GM04503 (cell line): ENCODE data around the gene ZHX3.

Source experiments
- DNase-seq: peaks from one replicate; pipeline ENCODE4 v3.0.0-alpha.2; 2012; ENCODE audit warnings: low read depth

Gene ZHX3

DNA sequence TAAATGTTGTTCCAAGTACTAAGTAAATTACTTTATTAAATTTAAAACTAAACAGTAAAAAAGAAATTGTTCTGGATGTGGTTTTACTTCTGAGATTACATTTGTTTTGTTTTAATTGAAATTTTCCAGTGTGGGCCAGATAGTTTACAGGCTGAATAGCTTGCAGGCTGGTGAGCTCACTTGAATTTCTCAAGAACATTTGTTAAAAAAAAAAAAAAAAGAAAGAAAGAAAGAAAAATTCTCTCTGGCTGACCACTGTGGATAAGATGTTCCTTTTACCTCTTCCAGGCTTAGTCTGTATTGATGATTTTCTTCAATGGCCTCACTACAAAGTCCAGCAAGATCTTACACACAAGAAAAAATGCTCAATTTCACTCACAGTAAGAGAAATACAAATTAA lies 94.8 kb downstream of the ZHX3 start:
- DNase-seq: no peak

GRCh38 chr20:41222296-41222695 lies 95.2 kb downstream of the ZHX3 start:
- no peak for DNase-seq

- no peak for DNase-seq
These were observed 95.8 kb downstream of the ZHX3 start for GRCh38 chr20:41221614-41222218.

- no peak for DNase-seq
These were observed 97.7 kb downstream of the ZHX3 start for GRCh38 chr20:41219824-41220223.

GRCh38 chr20:41218466-41218865 lies 99.1 kb downstream of the ZHX3 start:
- peak; percentile 57 for DNase-seq

GRCh38 chr20:41217422-41217821 lies 100.1 kb downstream of the ZHX3 start:
- DNase-seq: no peak

DNA sequence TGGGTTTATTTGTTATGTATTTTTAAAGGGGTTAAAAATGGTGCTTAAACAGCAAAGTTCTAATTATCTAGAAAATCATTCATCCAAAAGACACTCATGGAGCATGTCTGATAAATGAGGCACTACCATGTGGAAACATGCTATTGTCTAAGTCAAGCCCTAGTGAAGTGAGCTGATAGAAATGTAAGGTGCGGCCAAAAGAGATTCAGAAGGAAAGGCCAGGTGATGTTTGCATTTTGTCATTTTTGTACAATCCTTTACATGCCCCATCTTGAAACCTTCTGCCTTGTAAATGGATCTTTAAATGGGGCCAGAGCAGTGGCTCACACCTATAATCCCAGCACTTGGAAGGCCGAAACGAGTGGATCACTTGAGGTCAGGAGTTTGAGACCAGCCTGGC lies 102.9 kb downstream of the ZHX3 start:
- no peak for DNase-seq

DNA sequence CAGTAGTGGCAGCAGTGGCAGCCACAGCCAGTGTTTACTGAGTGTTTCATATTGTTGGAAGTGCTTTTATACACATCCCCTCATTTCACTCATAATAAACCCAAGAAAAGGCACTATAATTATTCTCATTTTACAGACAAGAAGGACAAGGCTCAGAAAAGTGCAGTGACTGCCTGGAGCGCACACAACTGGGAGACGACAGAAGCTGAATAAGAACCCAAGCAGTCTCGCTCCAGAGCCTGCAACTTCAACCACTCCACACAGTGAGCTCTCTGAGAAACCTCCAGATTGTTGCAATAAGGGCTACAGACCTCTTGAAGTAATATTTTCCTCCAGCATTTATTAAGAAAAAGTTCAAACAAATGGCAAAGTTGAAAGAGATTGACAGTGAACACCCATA lies 103.3 kb downstream of the ZHX3 start:
- no peak for DNase-seq

GRCh38 chr20:41213150-41213820 lies 104.2 kb downstream of the ZHX3 start:
- no peak for DNase-seq

DNA sequence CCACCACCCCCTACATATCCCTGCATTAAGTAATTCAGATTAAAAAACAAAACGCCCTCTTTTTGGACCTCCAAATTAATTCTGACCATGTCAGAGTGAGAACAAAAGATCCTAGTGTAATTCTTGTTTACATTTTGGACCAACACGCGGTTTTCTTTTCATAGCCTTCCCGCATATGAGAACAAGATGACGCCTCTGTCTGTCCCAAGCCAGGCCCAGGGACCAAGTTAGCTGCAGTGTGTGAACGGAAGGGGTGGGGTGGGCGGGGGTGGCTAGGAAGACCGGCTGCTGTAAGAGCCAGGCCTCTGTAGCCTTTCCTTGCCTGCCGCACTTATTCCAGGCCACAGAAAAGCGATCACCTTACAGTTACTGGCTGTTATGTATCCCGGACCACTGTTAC lies 112.2 kb downstream of the ZHX3 start:
- DNase-seq: no peak

DNA sequence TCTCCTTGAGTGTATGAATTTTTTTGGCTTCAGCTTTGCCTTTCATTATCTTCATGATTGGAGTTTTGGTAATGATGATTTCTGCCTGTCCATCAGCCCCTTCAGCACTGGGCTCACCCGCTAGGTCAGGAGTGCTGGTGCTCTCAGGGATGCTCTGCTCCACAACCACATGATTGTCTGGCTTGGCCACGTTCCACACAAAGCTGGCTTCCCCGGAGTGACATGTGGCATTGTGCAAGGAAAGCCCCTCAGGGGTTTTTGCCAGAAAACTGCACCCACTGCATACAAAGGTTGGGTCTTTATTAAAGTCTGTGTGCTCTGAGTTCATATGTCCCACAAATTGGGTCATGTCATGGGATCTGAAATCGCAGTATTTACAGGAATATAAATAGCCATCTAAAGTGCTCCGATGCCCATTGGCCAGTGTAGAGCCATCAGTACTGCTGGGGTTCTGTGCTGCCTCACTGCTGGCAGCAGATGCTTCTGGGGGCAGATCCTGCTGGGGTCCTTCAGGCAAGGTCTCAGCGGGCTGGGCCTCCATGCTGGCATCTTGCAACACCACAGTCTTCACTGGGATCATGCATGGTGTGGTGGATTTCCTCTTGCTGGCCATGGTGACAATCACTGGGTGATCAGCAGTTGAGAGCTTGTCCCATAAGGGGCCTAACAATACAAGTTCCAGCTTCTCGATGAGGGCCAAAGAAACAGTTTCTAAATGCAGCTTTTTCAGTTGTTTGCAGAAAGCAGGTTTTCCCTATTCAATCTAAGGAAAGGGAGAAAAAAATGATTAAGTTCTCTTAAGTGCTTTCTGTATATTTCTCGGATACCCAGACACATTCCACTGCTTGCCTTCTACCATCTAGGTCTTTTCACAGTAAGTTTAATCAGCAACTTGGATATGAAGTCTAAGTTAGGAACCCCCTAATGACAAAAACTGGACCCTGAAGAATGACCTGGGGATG lies 112.9 kb downstream of the ZHX3 start:
- DNase-seq: no peak

GRCh38 chr20:41203660-41204059 lies 113.9 kb downstream of the ZHX3 start:
- DNase-seq: no peak

- no peak for DNase-seq
These were observed 115.1 kb downstream of the ZHX3 start for GRCh38 chr20:41202426-41202825.

GRCh38 chr20:41201760-41202159 lies 115.8 kb downstream of the ZHX3 start:
- no peak for DNase-seq

DNA sequence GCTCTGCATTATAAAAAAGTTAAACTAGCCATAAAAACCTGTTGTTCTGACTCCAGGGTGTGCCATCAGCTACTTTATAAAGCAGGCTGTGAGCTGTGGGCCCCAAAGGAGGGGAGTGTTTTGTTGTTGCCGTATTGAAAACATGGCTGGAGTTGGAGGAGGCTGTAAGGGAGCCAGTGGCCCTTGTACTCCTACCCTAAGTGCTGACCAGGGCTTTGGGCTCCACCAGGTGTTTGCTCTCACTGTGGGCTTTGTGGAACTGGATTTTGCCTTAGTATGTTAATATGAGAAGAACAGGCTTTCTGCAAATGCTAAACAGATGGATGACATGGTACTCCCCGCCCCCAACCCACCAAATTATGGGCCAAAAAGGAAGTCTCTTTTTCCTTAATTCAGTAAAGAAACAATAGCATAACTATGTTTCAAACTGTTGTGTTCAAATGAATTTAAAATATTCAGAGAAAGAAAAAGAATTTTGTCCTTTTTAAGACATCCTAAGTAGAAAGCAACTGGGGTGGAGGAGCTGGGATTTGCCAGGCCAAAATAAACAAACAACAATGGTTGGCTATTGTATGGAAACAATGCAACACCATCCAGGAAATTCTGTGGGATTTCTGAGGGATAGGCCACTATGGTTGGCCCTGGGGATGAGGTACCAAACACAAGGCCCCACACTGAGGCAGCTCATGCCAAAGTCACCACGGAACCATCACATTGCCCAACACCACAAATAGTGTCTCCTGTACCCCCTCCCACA lies 116.9 kb downstream of the ZHX3 start:
- no peak for DNase-seq

DNA sequence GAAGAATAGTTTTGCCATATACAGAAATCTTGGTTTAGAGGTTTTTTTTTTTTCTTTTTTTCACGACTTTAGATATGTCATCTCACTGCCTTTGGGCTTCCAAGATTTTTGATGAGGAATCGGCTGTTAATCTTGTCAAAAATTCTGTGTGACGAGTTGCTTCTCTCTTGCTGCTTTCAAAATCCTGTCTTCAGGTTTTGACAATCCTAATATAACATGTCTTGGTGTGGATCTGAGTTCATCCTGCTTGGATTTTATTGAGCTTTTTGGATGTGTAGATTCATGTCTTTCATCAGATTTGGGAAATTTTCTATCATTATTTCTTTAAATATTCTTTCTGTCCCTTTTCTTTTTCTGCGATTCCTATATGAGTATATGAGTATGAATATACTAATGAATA lies 119.1 kb downstream of the ZHX3 start:
- DNase-seq: no peak

DNA sequence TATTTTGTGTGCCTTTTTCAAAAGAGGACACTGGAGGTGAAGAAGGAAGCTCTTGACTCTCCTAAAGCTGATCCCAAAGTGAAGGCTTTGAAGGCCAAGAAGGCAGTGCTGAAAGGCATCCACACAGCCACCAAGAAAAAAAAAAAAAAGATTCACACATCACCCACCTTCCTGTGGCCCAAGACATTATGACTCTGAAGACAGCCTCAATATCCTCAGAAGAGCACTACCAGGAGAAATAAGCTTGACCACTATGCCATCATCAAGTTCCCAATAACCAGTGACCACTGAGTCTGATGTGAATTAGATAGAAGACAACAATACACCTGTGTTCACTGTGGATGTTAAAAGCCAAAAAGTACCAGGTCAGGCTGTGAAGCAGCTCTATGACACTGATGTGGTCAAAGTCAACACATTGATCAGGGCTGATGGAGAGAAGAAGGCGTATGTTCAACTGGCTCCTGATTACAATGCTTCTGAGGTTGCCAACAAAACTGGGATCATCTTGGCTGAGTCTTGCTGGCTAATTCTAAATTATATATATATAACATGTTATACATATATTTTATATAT lies 120.8 kb downstream of the ZHX3 start:
- DNase-seq: no peak

GRCh38 chr20:41192575-41192974 lies 125.0 kb downstream of the ZHX3 start:
- DNase-seq: no peak

DNA sequence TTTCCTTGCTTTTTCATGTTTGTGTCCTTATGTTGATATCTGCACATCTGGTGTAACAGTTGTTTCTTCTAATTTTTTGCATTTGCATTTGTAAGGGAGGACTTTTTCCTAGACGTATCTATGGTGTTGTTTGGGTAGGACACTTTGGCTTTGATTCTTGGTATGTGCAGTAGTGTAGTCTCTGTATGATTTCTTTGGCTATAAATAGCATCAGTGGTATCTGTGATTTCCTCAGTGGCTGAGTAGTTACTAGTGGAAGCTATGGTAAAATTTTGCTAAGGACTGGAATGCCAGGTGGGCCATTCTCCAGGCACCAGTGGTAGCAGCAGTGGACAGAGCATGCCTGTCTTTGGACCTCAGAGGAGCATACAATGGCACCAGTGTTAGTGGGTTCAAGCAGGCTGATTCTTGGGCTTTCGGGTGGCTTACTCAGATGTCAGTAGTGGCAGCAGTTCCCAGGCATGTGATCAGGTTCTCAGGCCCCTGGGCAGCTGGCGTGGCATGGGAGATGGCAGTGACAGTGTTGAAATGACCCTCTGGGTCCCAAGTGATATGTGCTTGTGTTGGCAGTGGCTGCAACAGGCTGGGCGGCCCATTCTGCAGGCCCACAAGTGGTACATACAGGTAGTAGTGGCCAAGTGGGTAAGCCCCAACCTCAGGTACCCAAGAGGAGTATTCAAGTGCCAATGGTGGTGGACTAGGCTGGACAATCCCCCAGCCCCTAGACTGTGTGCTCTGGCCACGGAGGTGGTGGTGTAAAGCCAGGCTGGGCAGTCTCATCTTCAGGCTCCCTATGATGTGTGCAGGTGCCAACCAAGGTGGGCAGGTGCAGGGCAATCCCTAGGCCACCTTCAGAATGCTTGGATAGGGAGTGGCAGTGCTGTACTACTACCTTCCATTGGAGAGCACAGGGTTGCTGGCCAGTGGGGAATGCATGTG lies 125.7 kb downstream of the ZHX3 start:
- no peak for DNase-seq

DNA sequence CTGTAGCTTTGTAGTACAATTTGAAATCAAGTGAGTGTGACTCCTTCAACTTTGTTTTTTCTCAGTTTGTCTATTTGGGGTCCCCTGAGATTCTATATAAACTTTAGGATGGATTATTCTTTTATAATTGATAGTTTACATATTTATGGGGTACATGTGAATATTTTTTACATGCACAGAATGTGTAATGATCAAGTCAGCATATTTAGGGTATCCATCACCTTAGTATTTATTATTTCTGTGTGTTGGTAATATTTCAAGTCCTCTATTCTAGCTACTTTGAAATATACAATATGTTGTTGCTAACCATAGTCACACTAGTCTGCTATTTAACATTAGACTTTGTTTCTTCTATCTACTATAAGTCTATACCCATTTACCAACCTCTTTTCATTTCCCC lies 129.9 kb downstream of the ZHX3 start:
- DNase-seq: no peak
